ENCODE results near the gene NFYC.
"Not testable (repeated sequence)": the region's sequence is repeated elsewhere in the genome, so short reads cannot be mapped to it uniquely, and the experiment has no call there.

The NFYC gene

GRCh38 chr1:40665335-40666171 is 26.0 kb upstream of the NFYC start, which contains the start of gene RIMS3:
Gene RIMS3, minus strand, starts transcription at chr1:40665682. Its CDS starts 23,757 bp downstream, at chr1:40641925.
- peak; percentile 33 to 75 for DNase-seq

GRCh38 chr1:40668769-40669525 is 22.6 kb upstream of the NFYC start:
- peak; percentile 44 to 72 for DNase-seq

GRCh38 chr1:40673452-40673851 is 18.1 kb upstream of the NFYC start:
- no peak for DNase-seq

- no peak for DNase-seq
Observed at GRCh38 chr1:40676501-40676900, 15.0 kb upstream of the NFYC start.

- no peak for DNase-seq
Observed at GRCh38 chr1:40679165-40679953, 12.1 kb upstream of the NFYC start.

GRCh38 chr1:40684669-40685068 is 6.8 kb upstream of the NFYC start:
- no peak for DNase-seq

- no peak for DNase-seq
Observed at GRCh38 chr1:40687059-40687458, 4.4 kb upstream of the NFYC start.

- no peak for DNase-seq
Observed at GRCh38 chr1:40687661-40688060, 3.8 kb upstream of the NFYC start.

GRCh38 chr1:40689737-40690136 is 1.8 kb upstream of the NFYC start:
- no peak for DNase-seq

- DNase-seq: no peak
Observed at GRCh38 chr1:40690771-40691537, 550 bp upstream of the NFYC start.

- no peak for DNase-seq
Observed at GRCh38 chr1:40692429-40692895, 958 bp downstream of the NFYC start.

GRCh38 chr1:40693425-40693824 is 1.9 kb downstream of the NFYC start:
- DNase-seq: no peak

GRCh38 chr1:40694353-40694874 is 2.9 kb downstream of the NFYC start:
- no peak for DNase-seq

- DNase-seq: no peak
Observed at GRCh38 chr1:40696294-40696693, 4.8 kb downstream of the NFYC start.

GRCh38 chr1:40697436-40697835 is 5.9 kb downstream of the NFYC start:
- no peak for DNase-seq

- DNase-seq: no peak
Observed at GRCh38 chr1:40699787-40700186, 8.3 kb downstream of the NFYC start.

- no peak for DNase-seq
Observed at GRCh38 chr1:40701684-40702083, 10.2 kb downstream of the NFYC start.

- DNase-seq: not testable (repeated sequence)
Observed at GRCh38 chr1:40702810-40703209, 11.3 kb downstream of the NFYC start.

GRCh38 chr1:40703316-40703715 is 11.8 kb downstream of the NFYC start:
- no peak for DNase-seq

GRCh38 chr1:40704817-40705733 is 13.6 kb downstream of the NFYC start:
- DNase-seq: no peak

- DNase-seq: no peak
Observed at GRCh38 chr1:40706626-40707025, 15.1 kb downstream of the NFYC start.
